Ishikawa (cell line): Measurements from ENCODE around the gene FLYWCH1.

Experiments
- CEBPB ChIP-seq: IDR thresholded peaks from 2 replicates; pipeline ENCODE4 v1.6.1; 2012
- CREB1 ChIP-seq: IDR thresholded peaks from 2 replicates; pipeline ENCODE4 v1.6.1; 2012; ENCODE audit warnings: low read depth
- EGR1 ChIP-seq: IDR thresholded peaks from 2 replicates; pipeline ENCODE4 v1.6.1; 2012
- EP300 ChIP-seq: IDR thresholded peaks from 2 replicates; pipeline ENCODE4 v1.6.1; 2012; ENCODE audit warnings: borderline replicate concordance
- FOXM1 ChIP-seq: IDR thresholded peaks from 2 replicates; pipeline ENCODE4 v1.6.1; 2012; ENCODE audit warnings: low read depth, borderline replicate concordance
- RAD21 ChIP-seq: IDR thresholded peaks from 2 replicates; pipeline ENCODE4 v1.6.1; 2012; ENCODE audit warnings: low read depth
- TAF1 ChIP-seq: IDR thresholded peaks from 2 replicates; pipeline ENCODE4 v1.6.1; 2012; ENCODE audit warnings: low read depth, mild to moderate bottlenecking
- TCF12 ChIP-seq: IDR thresholded peaks from 2 replicates; pipeline ENCODE4 v1.6.1; 2012; ENCODE audit warnings: low read depth
- YY1 ChIP-seq: IDR thresholded peaks from 2 replicates; pipeline ENCODE4 v1.6.1; 2012; ENCODE audit warnings: low read depth
- ZBTB7A ChIP-seq: IDR thresholded peaks from 2 replicates; pipeline ENCODE4 v1.6.1; 2012; ENCODE audit warnings: low read depth
- TF ChIP-seq, protein P1 (sequence below): IDR thresholded peaks from 2 replicates; pipeline ENCODE4 v1.6.1; 2012; ENCODE audit warnings: low read depth, mild to moderate bottlenecking

DNA sequence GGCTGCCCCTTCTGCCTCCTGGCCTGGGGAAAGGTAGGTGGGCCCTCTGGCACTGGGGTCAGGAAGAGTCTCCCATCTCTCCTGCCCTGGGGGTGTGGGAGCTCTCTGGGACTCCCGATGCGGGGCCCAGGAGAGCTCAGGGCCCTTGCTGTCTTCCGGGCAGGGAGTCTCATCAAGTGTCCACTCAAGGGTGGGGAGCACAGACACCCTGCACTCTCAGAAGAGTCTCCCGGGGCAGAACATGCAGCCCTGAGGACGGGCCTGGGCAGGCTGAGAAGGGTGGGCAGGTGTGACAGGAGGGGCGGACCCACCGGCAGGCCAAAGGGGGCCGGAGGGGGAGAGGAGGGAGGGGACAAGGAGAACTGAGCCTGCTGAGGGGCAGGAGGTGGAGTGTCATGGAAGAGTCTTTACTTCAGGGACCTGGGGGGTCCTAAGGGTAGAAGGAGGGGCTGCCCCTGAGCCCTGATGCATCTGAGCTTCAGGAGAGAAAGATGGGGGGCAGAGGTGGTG is 76.9 kb downstream of the FLYWCH1 start:
- TF ChIP-seq YY1 (no peak), FOXM1 (no peak), EP300 (no peak), EGR1 (no peak), RAD21 (no peak), CEBPB (no peak), ZBTB7A (no peak), TAF1 (no peak), TCF12 (no peak), CREB1 (no peak)
- TF ChIP-seq, protein P1, sequence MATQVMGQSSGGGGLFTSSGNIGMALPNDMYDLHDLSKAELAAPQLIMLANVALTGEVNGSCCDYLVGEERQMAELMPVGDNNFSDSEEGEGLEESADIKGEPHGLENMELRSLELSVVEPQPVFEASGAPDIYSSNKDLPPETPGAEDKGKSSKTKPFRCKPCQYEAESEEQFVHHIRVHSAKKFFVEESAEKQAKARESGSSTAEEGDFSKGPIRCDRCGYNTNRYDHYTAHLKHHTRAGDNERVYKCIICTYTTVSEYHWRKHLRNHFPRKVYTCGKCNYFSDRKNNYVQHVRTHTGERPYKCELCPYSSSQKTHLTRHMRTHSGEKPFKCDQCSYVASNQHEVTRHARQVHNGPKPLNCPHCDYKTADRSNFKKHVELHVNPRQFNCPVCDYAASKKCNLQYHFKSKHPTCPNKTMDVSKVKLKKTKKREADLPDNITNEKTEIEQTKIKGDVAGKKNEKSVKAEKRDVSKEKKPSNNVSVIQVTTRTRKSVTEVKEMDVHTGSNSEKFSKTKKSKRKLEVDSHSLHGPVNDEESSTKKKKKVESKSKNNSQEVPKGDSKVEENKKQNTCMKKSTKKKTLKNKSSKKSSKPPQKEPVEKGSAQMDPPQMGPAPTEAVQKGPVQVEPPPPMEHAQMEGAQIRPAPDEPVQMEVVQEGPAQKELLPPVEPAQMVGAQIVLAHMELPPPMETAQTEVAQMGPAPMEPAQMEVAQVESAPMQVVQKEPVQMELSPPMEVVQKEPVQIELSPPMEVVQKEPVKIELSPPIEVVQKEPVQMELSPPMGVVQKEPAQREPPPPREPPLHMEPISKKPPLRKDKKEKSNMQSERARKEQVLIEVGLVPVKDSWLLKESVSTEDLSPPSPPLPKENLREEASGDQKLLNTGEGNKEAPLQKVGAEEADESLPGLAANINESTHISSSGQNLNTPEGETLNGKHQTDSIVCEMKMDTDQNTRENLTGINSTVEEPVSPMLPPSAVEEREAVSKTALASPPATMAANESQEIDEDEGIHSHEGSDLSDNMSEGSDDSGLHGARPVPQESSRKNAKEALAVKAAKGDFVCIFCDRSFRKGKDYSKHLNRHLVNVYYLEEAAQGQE, result no peak
